Tibial nerve (tissue), 4 donors: Measurements from ENCODE around the gene HEATR1. TPM values are rescaled to one million over a fixed set of nuclear protein-coding genes. Genes with fewer than 3 reads are reported as not detected.
A peak's percentile ranks its signal among the peaks of the same experiment; 100 is the strongest.

Source experiments
- DNase-seq, 2 donors: peaks; one replicate each; pipeline ENCODE4 v3.0.0-alpha.2; 2019; ENCODE audit warnings: low spot score in 2 of 2
- H3K27ac ChIP-seq, 4 donors: fragments of 200-600 bp; sonication (generic) in 3 of 4; one replicate each; pipeline ENCODE4 v1.5.1; 2017 to 2019; ENCODE audit warnings: mild to moderate bottlenecking in 1 of 4
- H3K27me3 ChIP-seq, 2 donors: fragments of 200-600 bp; sonication (generic) in 1 of 2; one replicate each; pipeline versions ENCODE4 v1.5.1 to v1.6.0; 2017 to 2019
- H3K36me3 ChIP-seq, 3 donors: fragments of 200-600 bp; sonication (generic); one replicate each; pipeline ENCODE4 v1.5.1; 2018 to 2019
- H3K4me1 ChIP-seq, 4 donors: fragments of 200-600 bp; sonication (generic) in 3 of 4; one replicate each; pipeline ENCODE4 v1.5.1; 2017 to 2019
- H3K4me3 ChIP-seq, 4 donors: fragments of 200-600 bp; sonication (generic) in 3 of 4; one replicate each; pipeline ENCODE4 v1.5.1; 2017 to 2019; ENCODE audit warnings: mild to moderate bottlenecking in 1 of 4, moderate library complexity in 1 of 4
- H3K9me3 ChIP-seq, 4 donors: fragments of 200-600 bp; sonication (generic) in 3 of 4; one replicate each; pipeline ENCODE4 v1.5.1; 2017 to 2019
- CTCF ChIP-seq, 5 experiments: fragments of 200-600 bp in 3 of 5; fragments of 450-650 bp in 2 of 5; sonication (generic) in 3 of 5; IDR thresholded peaks; one replicate each; pipeline ENCODE4 v1.5.1; 2016 to 2019; ENCODE audit warnings: antibody characterized with exemption in 5 of 5, mild to moderate bottlenecking in 3 of 5, moderate library complexity in 2 of 5
- EP300 ChIP-seq, 2 donors: sonication (generic); formaldehyde crosslinking; IDR thresholded peaks; one replicate each; pipeline ENCODE4 v1.6.1; 2017; ENCODE audit warnings: antibody characterized with exemption in 2 of 2, mild to moderate bottlenecking in 1 of 2
- POLR2A ChIP-seq, 2 donors: fragments of 450-650 bp; IDR thresholded peaks; one replicate each; pipeline ENCODE4 v1.6.1; 2017; ENCODE audit warnings: antibody characterized with exemption in 2 of 2, mild to moderate bottlenecking in 2 of 2, moderate library complexity in 2 of 2
- WGBS, 2 donors: methylation state at CpG; one replicate each; pipeline ENCODE4 v1.1.5; 2018; 5-methylcytosine and 5-hydroxymethylcytosine counted together
- total RNA-seq, 4 donors: library from RNA; depleted of rRNA; stranded (reverse); fragments of >200 nt; gene quantifications; one replicate each; pipeline ENCODE4 v1.1.0, GENCODE V29; 2016

HEATR1 gene
- total RNA-seq, 4 donors from 2014 or later, result 17.0 to 32.4 (median 19.4) TPM

GRCh38 chr1:236530286-236530685 is 74.0 kb downstream of the HEATR1 start:
- Histone ChIP-seq H3K4me1 (peaks cover 0 to 6% (median 3%) of the 10 kb centered on the region in 4 donors), H3K36me3 (peaks cover 0 to 47% (median 0%) of the 10 kb centered on the region in 3 donors), H3K27ac (no peak overlapping the region), H3K9me3 (no peaks in the 10 kb centered on the region), H3K27me3 (no peaks in the 10 kb centered on the region), H3K4me3 (no peak overlapping the region)
- TF ChIP-seq CTCF (IDR thresholded peaks at IDR 0.05) (no peak), POLR2A (IDR thresholded peaks at IDR 0.05) (no peak), EP300 (IDR thresholded peaks at IDR 0.05) (no peak)
- 83 to 87% methylated on average over 1 of the region's 1 CpG for WGBS, 2 donors
- no peak for DNase-seq

GRCh38 chr1:236526079-236526478 is 78.2 kb downstream of the HEATR1 start:
- no peak for DNase-seq
- Histone ChIP-seq H3K4me3 (no peak overlapping the region), H3K36me3 (peaks cover 0 to 32% (median 0%) of the 10 kb centered on the region in 3 donors), H3K9me3 (no peaks in the 10 kb centered on the region), H3K4me1 (peaks cover 0 to 20% (median 3%) of the 10 kb centered on the region in 4 donors), H3K27ac (no peak overlapping the region), H3K27me3 (no peaks in the 10 kb centered on the region)
- no peak for TF ChIP-seq POLR2A (IDR thresholded peaks at IDR 0.05)
- no peak for TF ChIP-seq CTCF (IDR thresholded peaks at IDR 0.05)
- TF ChIP-seq EP300 (IDR thresholded peaks at IDR 0.05), result no peak
- WGBS, 2 donors, result 83 to 85% methylated on average over 3 of the region's 3 CpGs

GRCh38 chr1:236524895-236525184 is 79.5 kb downstream of the HEATR1 start:
- WGBS, 2 donors, result 5 to 8% methylated on average over 3 of the region's 3 CpGs
- no peaks in the 10 kb centered on the region for H3K27me3 ChIP-seq
- no peak for DNase-seq
- TF ChIP-seq EP300 (IDR thresholded peaks at IDR 0.05), result no peak
- no peak for TF ChIP-seq CTCF (IDR thresholded peaks at IDR 0.05)
- no peak for TF ChIP-seq POLR2A (IDR thresholded peaks at IDR 0.05)
- H3K9me3 ChIP-seq, result no peaks in the 10 kb centered on the region
- peaks cover 0 to 17% (median 3%) of the 10 kb centered on the region in 4 donors for H3K4me1 ChIP-seq
- peaks cover 0 to 32% (median 0%) of the 10 kb centered on the region in 3 donors for H3K36me3 ChIP-seq
- H3K4me3 ChIP-seq, result peak overlapping the region; percentile 68 to 98 (median 93)
- H3K27ac ChIP-seq, result peak overlapping the region in 3 of 4 donors; percentile 88 to 94 (median 91)

- Histone ChIP-seq H3K4me1 (peaks cover 0 to 17% (median 3%) of the 10 kb centered on the region in 4 donors), H3K36me3 (peaks cover 0 to 32% (median 0%) of the 10 kb centered on the region in 3 donors), H3K9me3 (no peaks in the 10 kb centered on the region), H3K4me3 (peak overlapping the region; percentile 68 to 98 (median 93)), H3K27me3 (no peaks in the 10 kb centered on the region), H3K27ac (peak overlapping the region; percentile 44 to 94 (median 90))
- WGBS, 2 donors, result 0 to 1% methylated on average over 17 to 26 of the region's 32 CpGs
- TF ChIP-seq EP300 (IDR thresholded peaks at IDR 0.05) (peak in 1 of 2 donors; percentile 32), POLR2A (IDR thresholded peaks at IDR 0.05) (no peak), CTCF (IDR thresholded peaks at IDR 0.05) (no peak)
- peak in 1 of 2 donors; percentile 53 for DNase-seq
These were observed 80.0 kb downstream of the HEATR1 start for GRCh38 chr1:236524142-236524894.

- peak within 1 kb of the TSS; percentile 44 to 94 (median 90) for H3K27ac ChIP-seq
- H3K4me3 ChIP-seq, result peak within 1 kb of the TSS; percentile 68 to 98 (median 93)
- H3K27me3 ChIP-seq, result no peaks in the 10 kb centered on the region
- 1% methylated on average over 15 to 31 of the region's 35 CpGs for WGBS, 2 donors
- H3K4me1 ChIP-seq, result peaks cover 0 to 17% (median 3%) of the 10 kb centered on the region in 4 donors
- peaks cover 0 to 27% (median 0%) of the 10 kb centered on the region in 3 donors for H3K36me3 ChIP-seq
- TF ChIP-seq POLR2A (IDR thresholded peaks at IDR 0.05) (peak in 1 of 2 donors; percentile 17), CTCF (IDR thresholded peaks at IDR 0.05) (peak in 1 of 5 experiments; percentile 34), EP300 (IDR thresholded peaks at IDR 0.05) (peak in 1 of 2 donors; percentile 80)
- DNase-seq, result peak; percentile 73 to 86
- no peaks in the 10 kb centered on the region for H3K9me3 ChIP-seq
These were observed 80.6 kb downstream of the HEATR1 start, which contains the start of gene LGALS8 for GRCh38 chr1:236523704-236524141. TSS of gene LGALS8 (plus strand) at chr1:236523982. CDS start at chr1:236526071, 2,089 bp downstream.
